Body of pancreas (tissue), 4 donors: ENCODE measurements around the gene TMEM135. TPM values are rescaled to one million over a fixed set of nuclear protein-coding genes. Genes with fewer than 3 reads are reported as not detected.

ENCODE experiments used
- ATAC-seq: fragments of 150-250 bp; one replicate; pipeline ENCODE4 v1.9.1; 2016
- DNase-seq, 4 donors: peaks; one replicate each; pipeline ENCODE4 v3.0.0-alpha.2; 2019
- H3K27ac ChIP-seq, 4 donors: fragments of 200-600 bp; sonication (generic); 1 replicate in 3 of 4; 2 replicates in 1 of 4; pipeline versions ENCODE4 v1.5.1 to v1.6.1; 2016 to 2019; ENCODE audit warnings: mild to moderate bottlenecking in 1 of 4, mixed read lengths in 1 of 4, moderate library complexity in 1 of 4
- H3K27me3 ChIP-seq, 2 donors: fragments of 200-600 bp; sonication (generic); one replicate each; pipeline ENCODE4 v1.6.0; 2016; ENCODE audit warnings: mild to moderate bottlenecking in 1 of 2
- H3K36me3 ChIP-seq, 2 donors: fragments of 200-600 bp; sonication (generic); replicated peaks in 1 of 2; 2 replicates each; pipeline ENCODE4 v1.5.1; 2016; ENCODE audit warnings: low read depth in 2 of 2; ENCODE audit not compliant: insufficient read depth in 1 of 2
- H3K4me1 ChIP-seq: fragments of 200-600 bp; sonication (generic); one replicate; pipeline ENCODE4 v1.6.0; 2016
- H3K4me3 ChIP-seq, 2 donors: fragments of 200-600 bp; sonication (generic); 1 replicate in 1 of 2; 2 replicates in 1 of 2; pipeline ENCODE4 v1.5.1; 2016 to 2019
- H3K9me3 ChIP-seq, 3 donors: fragments of 200-600 bp; sonication (generic); 1 replicate in 2 of 3; 2 replicates in 1 of 3; pipeline ENCODE4 v1.5.1; 2016
- CTCF ChIP-seq, 7 experiments: fragments of 450-650 bp in 4 of 7; fragments of 200-600 bp in 3 of 7; sonication (generic) in 3 of 7; IDR thresholded peaks; one replicate each; pipeline ENCODE4 v1.5.1; 2016 to 2019; ENCODE audit warnings: antibody characterized with exemption in 7 of 7
- POLR2A ChIP-seq, 3 donors: fragments of 450-650 bp; IDR thresholded peaks; one replicate each; pipeline ENCODE4 v1.6.1; 2016; ENCODE audit warnings: antibody characterized with exemption in 3 of 3, mild to moderate bottlenecking in 2 of 3
- WGBS, 2 donors: methylation state at CpG; one replicate each; pipeline ENCODE4 v1.1.5; 2017; 5-methylcytosine and 5-hydroxymethylcytosine counted together
- intact Hi-C: fragments of 100-400 bp; cut with DNase I; formaldehyde crosslinking; loops from one replicate; pipeline ENCODE4 v1.15.1; 2023
- total RNA-seq, 2 donors: library from RNA; depleted of rRNA; stranded (reverse); fragments of >200 nt; gene quantifications; one replicate each; pipeline ENCODE4 v1.1.0, GENCODE V29; 2016

TMEM135 gene
- total RNA-seq, 2 donors from 2014 or later = 11.2 to 20.1 TPM

GRCh38 chr11:87134524-87135106 lies 96.9 kb downstream of the TMEM135 start:
- intact Hi-C loops = no loop called here
- DNase-seq = no peak

GRCh38 chr11:87136236-87136635 lies 98.5 kb downstream of the TMEM135 start:
- Histone ChIP-seq H3K4me1 (no peaks in the 10 kb centered on the region), H3K36me3 (no peaks in the 10 kb centered on the region), H3K4me3 (no peak overlapping the region), H3K9me3 (no peaks in the 10 kb centered on the region), H3K27me3 (no peaks in the 10 kb centered on the region), H3K27ac (no peak overlapping the region)
- intact Hi-C loops = no loop called here
- TF ChIP-seq CTCF (IDR thresholded peaks at IDR 0.05) (no peak), POLR2A (IDR thresholded peaks at IDR 0.05) (no peak)
- no peak for DNase-seq
- WGBS, 2 donors = 85 to 89% methylated on average over 1 of the region's 1 CpG
- no peak for ATAC-seq

More at GRCh38 chr11:87134524-87135106, 96.9 kb downstream of the TMEM135 start:
- no peak overlapping the region for H3K4me3 ChIP-seq
- H3K27ac ChIP-seq = no peak overlapping the region
- ATAC-seq = no peak
- TF ChIP-seq CTCF (IDR thresholded peaks at IDR 0.05) = no peak
- no peak for TF ChIP-seq POLR2A (IDR thresholded peaks at IDR 0.05)
- H3K36me3 ChIP-seq = no peaks in the 10 kb centered on the region
- H3K9me3 ChIP-seq = no peaks in the 10 kb centered on the region
- H3K27me3 ChIP-seq = no peaks in the 10 kb centered on the region
- 100% methylated on average over 1 of the region's 1 CpG for WGBS, 2 donors
- no peaks in the 10 kb centered on the region for H3K4me1 ChIP-seq

GRCh38 chr11:87137711-87138110 lies 100.0 kb downstream of the TMEM135 start:
- intact Hi-C loops = no loop called here
- TF ChIP-seq CTCF (IDR thresholded peaks at IDR 0.05) (no peak), POLR2A (IDR thresholded peaks at IDR 0.05) (no peak)
- H3K9me3 ChIP-seq = no peaks in the 10 kb centered on the region
- ATAC-seq (no peak), DNase-seq (no peak)
- no peaks in the 10 kb centered on the region for H3K36me3 ChIP-seq
- H3K4me3 ChIP-seq = no peak overlapping the region
- WGBS, 2 donors = 90 to 94% methylated on average over 2 of the region's 2 CpGs
- H3K27ac ChIP-seq = no peak overlapping the region
- no peaks in the 10 kb centered on the region for H3K4me1 ChIP-seq
- H3K27me3 ChIP-seq = no peaks in the 10 kb centered on the region

- no peak for DNase-seq
- no peaks in the 10 kb centered on the region for H3K27me3 ChIP-seq
- TF ChIP-seq POLR2A (IDR thresholded peaks at IDR 0.05) = no peak
- no peak for TF ChIP-seq CTCF (IDR thresholded peaks at IDR 0.05)
- WGBS, 2 donors = 0 to 100% methylated on average over 1 of the region's 1 CpG
- no peaks in the 10 kb centered on the region for H3K36me3 ChIP-seq
- H3K4me1 ChIP-seq = no peaks in the 10 kb centered on the region
- no peaks in the 10 kb centered on the region for H3K9me3 ChIP-seq
- intact Hi-C loops = no loop called here
- no peak overlapping the region for H3K4me3 ChIP-seq
- ATAC-seq = no peak
- no peak overlapping the region for H3K27ac ChIP-seq
Measured at GRCh38 chr11:87139475-87139874, 101.7 kb downstream of the TMEM135 start.

- intact Hi-C loops = no loop called here
- no peaks in the 10 kb centered on the region for H3K36me3 ChIP-seq
- DNase-seq (no peak), ATAC-seq (no peak)
- TF ChIP-seq CTCF (IDR thresholded peaks at IDR 0.05) = no peak
- no peak for TF ChIP-seq POLR2A (IDR thresholded peaks at IDR 0.05)
- H3K4me3 ChIP-seq = no peak overlapping the region
- no peaks in the 10 kb centered on the region for H3K27me3 ChIP-seq
- no peak overlapping the region for H3K27ac ChIP-seq
- H3K9me3 ChIP-seq = no peaks in the 10 kb centered on the region
- H3K4me1 ChIP-seq = no peaks in the 10 kb centered on the region
- 46 to 95% methylated on average over 2 of the region's 2 CpGs for WGBS, 2 donors
Measured at GRCh38 chr11:87141322-87141721, 103.6 kb downstream of the TMEM135 start.
